IPS-18c (cell line): ENCODE data around the gene NUDT22.

Experiments used
- H3K4me3 ChIP-seq: 2 replicates; pipeline ENCODE4 v1.7.0; 2013; ENCODE audit warnings: low read depth, mild to moderate bottlenecking, low read length, moderate library complexity; ENCODE audit not compliant: insufficient read depth
- H3K9me3 ChIP-seq: one replicate; pipeline ENCODE4 v1.6.1; 2013; ENCODE audit warnings: mild to moderate bottlenecking, low read length, moderate library complexity; ENCODE audit not compliant: control insufficient read depth, insufficient read depth

NUDT22 gene

GRCh38 chr11:64220798-64221197, 5.3 kb upstream of the NUDT22 start:
- Histone ChIP-seq H3K9me3 (peaks cover 5% of the 10 kb centered on the region), H3K4me3 (no peak overlapping the region)

GRCh38 chr11:64222651-64223000, 3.4 kb upstream of the NUDT22 start:
- peaks cover 5% of the 10 kb centered on the region for H3K9me3 ChIP-seq
- H3K4me3 ChIP-seq = no peak overlapping the region

GRCh38 chr11:64223001-64223651, 2.9 kb upstream of the NUDT22 start:
- peaks cover 5% of the 10 kb centered on the region for H3K9me3 ChIP-seq
- no peak overlapping the region for H3K4me3 ChIP-seq

- Histone ChIP-seq H3K9me3 (peaks cover 5% of the 10 kb centered on the region), H3K4me3 (no peak overlapping the region)
Measured at GRCh38 chr11:64224151-64224890, 1.8 kb upstream of the NUDT22 start.

GRCh38 chr11:64224891-64225607, 1.0 kb upstream of the NUDT22 start:
- H3K4me3 ChIP-seq = peak overlapping the region; percentile 93
- peaks cover 5% of the 10 kb centered on the region for H3K9me3 ChIP-seq

- Histone ChIP-seq H3K9me3 (peaks cover 5% of the 10 kb centered on the region), H3K4me3 (peak overlapping the region; percentile 93)
Measured at GRCh38 chr11:64226507-64227051, 505 bp downstream of the NUDT22 start.

GRCh38 chr11:64227405-64227956, 1.4 kb downstream of the NUDT22 start:
- Histone ChIP-seq H3K9me3 (peaks cover 5% of the 10 kb centered on the region), H3K4me3 (no peak overlapping the region; the same call in 1 of the 2 replicates)

- Histone ChIP-seq H3K4me3 (no peak overlapping the region), H3K9me3 (peaks cover 2% of the 10 kb centered on the region)
Measured at GRCh38 chr11:64229090-64229743, 3.1 kb downstream of the NUDT22 start.

- Histone ChIP-seq H3K9me3 (peaks cover 2% of the 10 kb centered on the region), H3K4me3 (peak overlapping the region; percentile 64)
Measured at GRCh38 chr11:64229744-64230170, 3.7 kb downstream of the NUDT22 start.

GRCh38 chr11:64230171-64230984, 4.3 kb downstream of the NUDT22 start, which contains the start of gene DNAJC4:
Gene DNAJC4 (plus strand): TSS chr11:64230548. CDS start chr11:64230855, 307 bp downstream.
- Histone ChIP-seq H3K9me3 (peaks cover 2% of the 10 kb centered on the region), H3K4me3 (peak within 1 kb of the TSS; percentile 64)

- Histone ChIP-seq H3K9me3 (peaks cover 2% of the 10 kb centered on the region), H3K4me3 (peak overlapping the region; percentile 64)
Measured at GRCh38 chr11:64230985-64231365, 4.9 kb downstream of the NUDT22 start.

- Histone ChIP-seq H3K4me3 (no peak overlapping the region), H3K9me3 (peaks cover 2% of the 10 kb centered on the region)
Measured at GRCh38 chr11:64231546-64231945, 5.5 kb downstream of the NUDT22 start.

GRCh38 chr11:64232182-64232966, 6.3 kb downstream of the NUDT22 start:
- no peaks in the 10 kb centered on the region for H3K9me3 ChIP-seq
- H3K4me3 ChIP-seq = no peak overlapping the region

- no peaks in the 10 kb centered on the region for H3K9me3 ChIP-seq
- H3K4me3 ChIP-seq = no peak overlapping the region
Measured at GRCh38 chr11:64232967-64233315, 6.9 kb downstream of the NUDT22 start.

GRCh38 chr11:64233913-64234586, 8.0 kb downstream of the NUDT22 start, which contains the start of gene VEGFB:
Gene VEGFB (plus strand): TSS chr11:64234584. CDS start chr11:64234834, 250 bp downstream.
- H3K4me3 ChIP-seq = peak within 1 kb of the TSS; percentile 64

More at GRCh38 chr11:64233913-64234586, 8.0 kb downstream of the NUDT22 start, which contains the start of gene VEGFB:
- H3K9me3 ChIP-seq = no peaks in the 10 kb centered on the region
